GM08714 (cell line): ENCODE measurements around the gene STAM2.
"Not testable (repeated sequence)": the region's sequence is repeated elsewhere in the genome, so short reads cannot be mapped to it uniquely, and the experiment has no call there.

Source experiments
- H3K4me3 ChIP-seq: fragments of 200-500 bp; sonication (Bioruptor generic); 2 replicates; pipeline ENCODE4 v1.5.1; 2014; ENCODE audit warnings: mild to moderate bottlenecking, low read length, inconsistent platforms
- ZNF274 ChIP-seq: IDR thresholded peaks from 2 replicates; pipeline ENCODE4 v1.6.1; 2012; ENCODE audit warnings: mild to moderate bottlenecking, low read depth, low read length

Gene STAM2

DNA sequence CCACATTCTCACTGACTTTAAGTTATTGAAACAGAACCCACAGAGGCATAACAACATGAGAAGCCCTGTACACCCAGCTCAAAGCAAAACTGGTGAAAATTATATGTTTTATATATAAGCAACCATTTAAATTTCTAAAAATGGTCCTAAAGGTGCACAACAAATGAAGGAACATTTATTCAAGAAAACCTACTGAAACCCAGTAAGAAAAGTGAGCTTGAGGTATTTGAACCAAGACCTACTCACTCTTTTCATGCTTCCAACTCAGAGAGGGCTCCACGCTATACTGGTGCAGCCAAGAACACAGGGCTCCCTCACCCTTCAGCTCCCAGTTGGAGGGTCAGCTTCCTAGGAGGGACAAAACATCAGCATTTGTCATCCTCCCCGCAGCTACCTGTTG is 74.6 kb downstream of the STAM2 start:
- TF ChIP-seq ZNF274: no peak
- H3K4me3 ChIP-seq: no peak overlapping the region

DNA sequence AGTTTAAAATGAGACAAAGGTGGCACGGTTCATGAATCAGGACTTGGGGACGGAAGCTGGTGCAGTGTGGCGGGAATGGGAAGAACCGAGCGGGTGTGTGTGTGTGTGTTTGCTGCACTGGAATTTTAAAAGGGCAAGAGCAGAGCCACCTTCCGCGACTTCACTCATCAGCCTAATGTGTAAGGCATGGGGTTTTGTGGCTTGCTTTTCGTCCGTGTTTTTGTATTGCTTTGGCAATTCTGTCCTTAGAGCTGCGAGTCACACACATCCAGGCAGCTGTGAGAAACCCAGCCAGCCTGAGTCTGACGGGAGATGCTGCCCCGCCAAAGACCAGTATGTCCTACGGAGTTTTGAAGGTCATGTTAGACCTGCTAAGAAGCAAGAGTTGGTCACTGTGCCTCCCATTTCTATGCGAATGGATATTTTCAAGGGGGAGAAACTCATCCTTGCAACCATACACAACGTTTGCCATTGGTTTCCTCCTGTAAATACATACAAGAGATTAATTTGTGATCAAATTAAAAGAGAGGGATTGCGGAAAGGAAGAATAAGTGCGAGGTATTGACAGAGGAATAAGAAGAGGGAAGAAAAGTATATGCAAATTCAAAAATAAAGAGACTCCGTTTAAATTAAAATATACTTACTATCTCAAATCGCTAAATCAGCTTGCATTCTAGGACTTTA is 76.1 kb downstream of the STAM2 start:
- peak overlapping the region; percentile 79 for H3K4me3 ChIP-seq

GRCh38 chr2:152098496-152099366 is 76.8 kb downstream of the STAM2 start, which contains the start of gene CACNB4:
CACNB4 (minus strand) TSS chr2:152099044.
- peak within 1 kb of the TSS; percentile 79 for H3K4me3 ChIP-seq
- TF ChIP-seq ZNF274: no peak

More for the DNA sequence above, 76.1 kb downstream of the STAM2 start:
- no peak for TF ChIP-seq ZNF274

DNA sequence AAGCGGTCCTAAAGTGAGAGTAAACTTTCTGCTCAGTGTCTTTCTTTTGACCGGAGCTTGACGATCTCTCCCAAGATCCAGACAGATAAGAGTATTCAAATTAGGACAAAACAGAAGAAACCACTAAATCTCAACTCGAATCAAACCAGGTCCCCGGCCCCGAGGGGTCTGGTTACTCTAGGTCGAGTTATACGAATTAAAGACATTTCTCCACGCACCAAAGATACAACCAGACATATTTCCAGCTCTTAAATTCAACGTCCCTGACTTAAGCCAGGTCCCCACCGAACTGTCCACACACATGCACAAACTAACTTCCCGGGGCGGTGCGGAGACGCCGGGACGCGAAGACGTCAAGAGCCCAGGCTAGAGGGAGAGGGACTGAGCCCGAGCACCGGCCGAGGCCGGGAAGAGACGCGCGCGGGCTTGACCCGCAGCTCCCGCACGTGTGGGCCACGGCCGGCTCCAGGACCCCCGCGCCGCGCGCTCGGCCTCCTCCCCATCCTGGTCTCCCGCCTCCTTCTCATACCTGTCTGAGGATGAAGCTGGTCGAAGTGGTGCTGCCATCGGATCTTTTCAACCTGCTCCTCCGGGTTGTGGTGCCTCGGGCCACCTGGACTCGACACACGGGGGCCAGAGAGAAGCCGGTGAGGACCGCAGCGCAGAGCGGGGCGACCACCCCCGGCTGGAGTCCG is 77.6 kb downstream of the STAM2 start:
- TF ChIP-seq ZNF274: no peak
- peak overlapping the region; percentile 79 for H3K4me3 ChIP-seq

GRCh38 chr2:152097290-152097800 is 78.2 kb downstream of the STAM2 start:
- peak overlapping the region; percentile 79 for H3K4me3 ChIP-seq
- TF ChIP-seq ZNF274: no peak

GRCh38 chr2:152095146-152095545 is 80.4 kb downstream of the STAM2 start:
- no peak for TF ChIP-seq ZNF274
- H3K4me3 ChIP-seq: no peak overlapping the region

DNA sequence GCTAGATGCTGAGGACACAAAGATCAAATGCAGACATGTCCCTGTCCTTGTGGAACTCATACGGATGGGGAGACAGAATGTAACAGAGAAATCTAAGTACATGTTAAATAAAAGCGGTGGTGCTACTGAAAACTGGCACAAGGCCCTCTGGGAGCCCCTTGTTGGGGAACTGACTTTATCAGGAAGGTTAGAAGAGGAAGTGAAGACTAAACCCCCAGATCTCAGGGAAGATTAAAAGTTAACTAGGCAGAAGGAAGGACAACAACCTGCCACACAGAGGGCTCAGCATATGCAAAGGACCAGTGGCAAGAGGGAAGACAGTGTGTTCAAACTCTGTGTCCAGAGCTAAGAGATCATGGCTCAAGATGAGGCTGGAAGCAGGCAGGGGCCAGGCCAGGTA is 81.5 kb downstream of the STAM2 start:
- H3K4me3 ChIP-seq: no peak overlapping the region; the same call in 1 of the 2 replicates
- TF ChIP-seq ZNF274: no peak

DNA sequence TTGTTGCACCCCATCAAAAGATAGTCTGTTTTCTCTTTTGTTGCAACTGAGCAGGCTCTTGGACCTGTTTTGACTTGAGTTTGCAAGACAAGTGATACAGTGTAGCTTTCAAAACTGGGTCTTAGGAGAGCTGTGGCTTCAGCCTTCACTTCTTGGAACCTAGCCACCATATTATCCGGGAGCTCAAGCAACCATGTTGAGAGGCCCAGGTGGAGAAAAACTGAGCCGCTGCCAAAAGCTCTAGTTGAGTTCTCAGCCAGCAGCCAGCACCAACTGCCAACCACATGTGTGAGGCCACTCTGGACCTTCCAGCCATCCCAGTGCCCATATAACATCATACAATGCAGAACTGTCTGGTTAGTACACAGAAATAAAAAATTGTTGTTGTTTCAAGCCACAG is 82.1 kb downstream of the STAM2 start:
- no peak overlapping the region for H3K4me3 ChIP-seq
- no peak for TF ChIP-seq ZNF274

DNA sequence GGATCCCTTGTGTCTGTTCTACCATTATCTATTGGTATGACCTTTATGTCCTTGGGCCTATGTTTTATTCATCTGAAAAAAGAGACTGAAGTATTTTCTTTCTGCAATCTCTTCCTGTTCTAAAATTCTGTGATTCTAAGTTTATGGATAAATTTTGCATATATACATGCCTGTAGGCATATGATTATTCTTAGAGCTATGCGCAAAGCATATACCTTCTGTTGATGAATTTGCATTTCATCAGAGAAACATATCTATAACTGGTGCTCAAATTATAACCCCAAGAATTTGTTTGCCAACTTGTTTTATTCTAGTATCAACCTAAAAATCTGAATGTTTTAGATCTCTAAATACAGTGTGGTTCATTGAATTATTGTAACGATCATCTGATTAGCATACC is 83.5 kb downstream of the STAM2 start:
- H3K4me3 ChIP-seq: no peak overlapping the region
- TF ChIP-seq ZNF274: no peak

GRCh38 chr2:152090726-152091125 is 84.8 kb downstream of the STAM2 start:
- H3K4me3 ChIP-seq: not testable (repeated sequence)

- no peak overlapping the region for H3K4me3 ChIP-seq
- no peak for TF ChIP-seq ZNF274
Measured at GRCh38 chr2:152089238-152089637, 86.3 kb downstream of the STAM2 start.

DNA sequence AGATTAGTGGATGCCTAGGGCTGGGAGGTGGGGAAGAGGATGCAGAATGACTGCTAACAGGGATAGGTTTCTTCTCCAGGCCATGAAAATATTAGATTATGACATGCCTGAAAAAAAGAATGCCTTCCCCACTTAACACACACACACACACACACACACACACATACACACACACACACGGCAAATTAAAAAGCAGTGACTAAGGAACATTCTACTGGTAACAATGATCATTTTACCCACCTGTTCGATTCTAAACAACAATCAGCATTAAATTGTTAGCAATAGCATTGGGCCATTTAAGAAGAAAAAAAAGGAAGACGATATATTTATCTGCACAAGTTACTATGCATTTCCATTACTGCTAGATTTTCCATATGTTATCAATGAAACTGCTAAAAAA is 87.6 kb downstream of the STAM2 start:
- no peak for TF ChIP-seq ZNF274
- H3K4me3 ChIP-seq: no peak overlapping the region

DNA sequence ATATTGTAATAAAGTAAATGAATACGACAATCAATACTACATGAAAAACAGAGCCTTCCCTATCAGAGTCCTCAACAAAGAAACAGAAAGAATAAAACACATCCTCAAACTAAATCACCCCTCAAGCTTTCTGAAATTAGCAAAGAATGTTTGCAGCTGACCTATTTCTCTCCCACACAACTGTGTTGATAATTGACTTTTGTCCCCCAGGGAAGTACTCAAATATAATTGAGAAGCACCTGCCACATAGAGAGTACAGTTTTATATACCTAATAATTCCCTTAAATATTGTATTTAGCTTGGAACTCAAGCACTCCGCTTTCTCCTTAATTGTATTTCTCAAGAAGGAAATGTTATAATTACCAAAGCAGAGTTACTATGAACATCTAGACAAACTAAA is 89.3 kb downstream of the STAM2 start:
- TF ChIP-seq ZNF274: no peak
- no peak overlapping the region for H3K4me3 ChIP-seq

GRCh38 chr2:152084076-152084475 is 91.5 kb downstream of the STAM2 start:
- TF ChIP-seq ZNF274: no peak
- no peak overlapping the region for H3K4me3 ChIP-seq
